ENCODE results near the gene EGLN1. TPM values are rescaled to one million over a fixed set of nuclear protein-coding genes. Genes with fewer than 3 reads are reported as not detected.
"Not testable (repeated sequence)": the region's sequence is repeated elsewhere in the genome, so short reads cannot be mapped to it uniquely, and the experiment has no call there.

Gene EGLN1
- total RNA-seq, 4 donors from 2014 or later, result 43.9 to 79.9 (median 58.7) TPM

GRCh38 chr1:231444059-231444458, 22.0 kb upstream of the EGLN1 start:
- no peak for DNase-seq (ENCODE audit: extremely low spot score)
- Histone ChIP-seq H3K36me3 (no peaks in the 10 kb centered on the region), H3K27me3 (peaks cover 0 to 3% (median 0%) of the 10 kb centered on the region in 4 donors), H3K9me3 (peaks cover 0 to 17% (median 0%) of the 10 kb centered on the region in 4 donors), H3K4me1 (no peaks in the 10 kb centered on the region), H3K27ac (replicated peaks in 1 of 4) (no peak overlapping the region), H3K4me3 (no peak overlapping the region)
- 41% methylated on average over 2 of the region's 2 CpGs for WGBS
- intact Hi-C loops (cut with DNase I), result no loop called here
- TF ChIP-seq EP300 (IDR thresholded peaks at IDR 0.05) (no peak), POLR2AphosphoS5 (IDR thresholded peaks at IDR 0.05) (no peak), CTCF (IDR thresholded peaks at IDR 0.05) (no peak), POLR2A (IDR thresholded peaks at IDR 0.05; ENCODE audit: low read depth) (no peak)

GRCh38 chr1:231443363-231443762, 21.3 kb upstream of the EGLN1 start:
- no peak for TF ChIP-seq EP300 (IDR thresholded peaks at IDR 0.05)
- TF ChIP-seq CTCF (IDR thresholded peaks at IDR 0.05), result no peak
- no peak for TF ChIP-seq POLR2A (IDR thresholded peaks at IDR 0.05; ENCODE audit: low read depth)
- TF ChIP-seq POLR2AphosphoS5 (IDR thresholded peaks at IDR 0.05), result no peak
- H3K4me3 ChIP-seq, result no peak overlapping the region
- intact Hi-C loops (cut with DNase I), result no loop called here

GRCh38 chr1:231442735-231443134, 20.6 kb upstream of the EGLN1 start:
- Histone ChIP-seq H3K27me3 (peaks cover 0 to 3% (median 0%) of the 10 kb centered on the region in 4 donors), H3K27ac (replicated peaks in 1 of 4) (no peak overlapping the region), H3K4me1 (no peaks in the 10 kb centered on the region), H3K36me3 (no peaks in the 10 kb centered on the region), H3K4me3 (no peak overlapping the region), H3K9me3 (peaks cover 0 to 17% (median 0%) of the 10 kb centered on the region in 4 donors)
- TF ChIP-seq POLR2AphosphoS5 (IDR thresholded peaks at IDR 0.05) (no peak), CTCF (IDR thresholded peaks at IDR 0.05) (no peak)
- DNase-seq (ENCODE audit: extremely low spot score), result no peak
- intact Hi-C loops (cut with DNase I), result no loop called here

More at GRCh38 chr1:231443363-231443762, 21.3 kb upstream of the EGLN1 start:
- H3K27me3 ChIP-seq, result peaks cover 0 to 3% (median 0%) of the 10 kb centered on the region in 4 donors
- no peak for DNase-seq (ENCODE audit: extremely low spot score)
- H3K9me3 ChIP-seq, result peaks cover 0 to 17% (median 0%) of the 10 kb centered on the region in 4 donors
- no peak overlapping the region for H3K27ac ChIP-seq (replicated peaks in 1 of 4)
- no peaks in the 10 kb centered on the region for H3K4me1 ChIP-seq
- no peaks in the 10 kb centered on the region for H3K36me3 ChIP-seq
- 78% methylated on average over 2 of the region's 2 CpGs for WGBS

- no peaks in the 10 kb centered on the region for H3K36me3 ChIP-seq
- DNase-seq (ENCODE audit: extremely low spot score), result no peak
- no peak overlapping the region for H3K27ac ChIP-seq (replicated peaks in 1 of 4)
- H3K27me3 ChIP-seq, result no peaks in the 10 kb centered on the region
- no peaks in the 10 kb centered on the region for H3K9me3 ChIP-seq
- WGBS, result 100% methylated on average over 2 of the region's 2 CpGs
- no peak overlapping the region for H3K4me3 ChIP-seq
- no peak for TF ChIP-seq POLR2A (IDR thresholded peaks at IDR 0.05; ENCODE audit: low read depth)
- no peak for TF ChIP-seq CTCF (IDR thresholded peaks at IDR 0.05)
- TF ChIP-seq EP300 (IDR thresholded peaks at IDR 0.05), result no peak
- TF ChIP-seq POLR2AphosphoS5 (IDR thresholded peaks at IDR 0.05), result no peak
- intact Hi-C loops (cut with DNase I), result no loop called here
- no peaks in the 10 kb centered on the region for H3K4me1 ChIP-seq
Observed at GRCh38 chr1:231432996-231433395, 10.9 kb upstream of the EGLN1 start.

- no peak overlapping the region for H3K4me3 ChIP-seq
- 90% methylated on average over 6 of the region's 6 CpGs for WGBS
- no peaks in the 10 kb centered on the region for H3K4me1 ChIP-seq
- no peak for TF ChIP-seq POLR2AphosphoS5 (IDR thresholded peaks at IDR 0.05)
- no peak for TF ChIP-seq EP300 (IDR thresholded peaks at IDR 0.05)
- TF ChIP-seq POLR2A (IDR thresholded peaks at IDR 0.05; ENCODE audit: low read depth), result no peak
- no peak for TF ChIP-seq CTCF (IDR thresholded peaks at IDR 0.05)
- intact Hi-C loops (cut with DNase I), result no loop called here
- H3K27me3 ChIP-seq, result no peaks in the 10 kb centered on the region
- H3K36me3 ChIP-seq, result no peaks in the 10 kb centered on the region
- H3K9me3 ChIP-seq, result no peaks in the 10 kb centered on the region
- no peak for DNase-seq (ENCODE audit: extremely low spot score)
- no peak overlapping the region for H3K27ac ChIP-seq (replicated peaks in 1 of 4)
Observed at GRCh38 chr1:231431665-231432415, 9.8 kb upstream of the EGLN1 start.

GRCh38 chr1:231430678-231431352, 8.7 kb upstream of the EGLN1 start:
- H3K27ac ChIP-seq (replicated peaks in 1 of 4); H3K4me1 ChIP-seq; H3K9me3 ChIP-seq; DNase-seq (ENCODE audit: extremely low spot score); H3K4me3 ChIP-seq; intact Hi-C loops (cut with DNase I); H3K36me3 ChIP-seq; H3K27me3 ChIP-seq: not testable (repeated sequence)
- 97% methylated on average over 5 of the region's 31 CpGs for WGBS

All from esophagus muscularis mucosa (tissue), 4 donors.